Caco-2 (cell line): ENCODE results near the gene GHR. TPM values are rescaled to one million over a fixed set of nuclear protein-coding genes. Genes with fewer than 3 reads are reported as not detected.

Experiments used
- BruUV-seq: library from RNA; stranded (reverse); fragments of 400-500 nt; replicated peaks from 2 replicates; lab custom pipeline; 2021; lab: Mats Ljungman, UMichigan
- CTCF ChIA-PET: fragments of 300-600 bp; sonication (Branson Sonifier 250); formaldehyde crosslinking; loops from one replicate; lab custom pipeline; 2022; ENCODE audit warnings: antibody characterized with exemption; lab: Charles Lee
- POLR2A ChIA-PET: fragments of 300-600 bp; sonication (Branson Sonifier 250); formaldehyde crosslinking; loops from one replicate; lab custom pipeline; 2022; ENCODE audit warnings: antibody characterized with exemption; lab: Charles Lee
- DNase-seq, 2 experiments: peaks; one replicate each; pipeline versions ENCODE4 v3.0.0 to v3.0.0-alpha.2; 2020 to 2022
- H3K27me3 ChIP-seq: replicated peaks from 2 replicates; pipeline ENCODE4 v1.6.0; 2011; ENCODE audit warnings: low read length; ENCODE audit not compliant: control insufficient read depth, insufficient read depth
- H3K36me3 ChIP-seq: 2 replicates; pipeline ENCODE4 v1.5.1; 2011; ENCODE audit warnings: low read length; ENCODE audit not compliant: control insufficient read depth, insufficient read depth
- H3K4me1 ChIP-seq: fragments of 250-450 bp; sonication (Bioruptor Pico); 2 replicates; pipeline ENCODE4 v1.5.1; 2020; ENCODE audit warnings: mild to moderate bottlenecking
- H3K4me3 ChIP-seq: 2 replicates; pipeline ENCODE4 v1.5.1; 2011; ENCODE audit warnings: low read depth, mild to moderate bottlenecking, control low read depth, low read length
- H3K9me3 ChIP-seq: fragments of 250-450 bp; sonication (Bioruptor Pico); 2 replicates; pipeline ENCODE4 v1.5.1; 2020; ENCODE audit warnings: mild to moderate bottlenecking, moderate library complexity
- H3K27ac Mint-ChIP-seq: one replicate; pipeline ENCODE4 v1.8.0; 2022; ENCODE audit warnings: mixed read lengths; ENCODE audit not compliant: unreplicated experiment
- H3K27me3 Mint-ChIP-seq: one replicate; pipeline ENCODE4 v1.8.0; 2022; ENCODE audit warnings: mixed read lengths; ENCODE audit not compliant: insufficient read depth, unreplicated experiment
- H3K36me3 Mint-ChIP-seq: one replicate; pipeline ENCODE4 v1.8.0; 2022; ENCODE audit warnings: mild to moderate bottlenecking, mixed read lengths; ENCODE audit not compliant: insufficient read depth, unreplicated experiment
- H3K4me1 Mint-ChIP-seq: one replicate; pipeline ENCODE4 v1.8.0; 2022; ENCODE audit warnings: low read depth, mixed read lengths; ENCODE audit not compliant: unreplicated experiment
- H3K4me3 Mint-ChIP-seq: one replicate; pipeline ENCODE4 v1.8.0; 2022; ENCODE audit warnings: mild to moderate bottlenecking, moderate library complexity, mixed read lengths; ENCODE audit not compliant: unreplicated experiment
- H3K9me3 Mint-ChIP-seq: one replicate; pipeline ENCODE4 v1.8.0; 2022; ENCODE audit warnings: mixed read lengths; ENCODE audit not compliant: unreplicated experiment
- intact Hi-C: fragments of 100-400 bp; cut with micrococcal nuclease; formaldehyde crosslinking; loops from one replicate; pipeline ENCODE4 v1.10.0; 2022; ENCODE audit not compliant: unreplicated experiment
- total RNA-seq: library from RNA; stranded (reverse); gene quantifications from 2 replicates; pipeline ENCODE4 v1.2.3, GENCODE V29; 2022
- TF ChIP-seq, protein P1 (sequence below), 2 experiments: fragments of 200-600 bp in 1 of 2; IDR thresholded peaks; 1 replicate in 1 of 2; 2 replicates in 1 of 2; pipeline versions ENCODE4 v1.5.1 to v1.8.0; 2011 to 2022; ENCODE audit warnings: antibody characterized with exemption in 1 of 2, control low read depth in 1 of 2, inconsistent platforms in 1 of 2, low read depth in 1 of 2, low read length in 1 of 2, mild to moderate bottlenecking in 1 of 2, moderate library complexity in 1 of 2; ENCODE audit not compliant: insufficient read depth in 1 of 2, severe bottlenecking in 1 of 2, unreplicated experiment in 1 of 2

GHR gene
- total RNA-seq, 1 experiment from 2014 or later = 0.54 TPM

DNA sequence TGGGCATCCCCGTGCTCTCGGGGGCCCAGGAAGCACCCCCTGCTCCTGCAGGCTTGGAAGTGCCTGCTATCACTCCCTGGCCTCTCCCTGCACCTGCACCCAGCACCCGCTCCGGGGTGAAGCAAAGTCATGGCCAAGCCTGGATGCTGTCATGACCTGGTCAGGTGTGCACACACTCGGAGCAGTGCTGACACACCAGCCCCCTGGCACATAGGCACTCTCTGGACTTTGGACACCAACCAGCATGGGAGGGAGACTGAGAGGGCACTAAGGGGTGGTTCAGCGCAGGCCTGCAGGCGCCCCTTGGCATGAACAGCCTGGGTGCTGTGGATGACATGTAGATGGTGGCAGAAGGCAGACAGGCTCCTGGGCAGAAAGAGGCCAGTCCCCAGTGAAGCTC, 158.6 kb downstream of the GHR start:
- Mint-ChIP-seq H3K27me3 (peaks cover 3% of the 10 kb centered on the region), H3K9me3 (no peaks in the 10 kb centered on the region), H3K4me3 (no peak overlapping the region), H3K27ac (no peak overlapping the region), H3K4me1 (no peaks in the 10 kb centered on the region), H3K36me3 (peaks cover 6% of the 10 kb centered on the region)
- Histone ChIP-seq H3K4me1 (no peaks in the 10 kb centered on the region), H3K9me3 (peaks cover 5% of the 10 kb centered on the region; the same call in 1 of the 2 replicates), H3K4me3 (no peak overlapping the region), H3K36me3 (no peaks in the 10 kb centered on the region), H3K27me3 (no peaks in the 10 kb centered on the region; the same call in 1 of the 2 replicates)
- DNase-seq = no peak
- TF ChIP-seq, protein P1, sequence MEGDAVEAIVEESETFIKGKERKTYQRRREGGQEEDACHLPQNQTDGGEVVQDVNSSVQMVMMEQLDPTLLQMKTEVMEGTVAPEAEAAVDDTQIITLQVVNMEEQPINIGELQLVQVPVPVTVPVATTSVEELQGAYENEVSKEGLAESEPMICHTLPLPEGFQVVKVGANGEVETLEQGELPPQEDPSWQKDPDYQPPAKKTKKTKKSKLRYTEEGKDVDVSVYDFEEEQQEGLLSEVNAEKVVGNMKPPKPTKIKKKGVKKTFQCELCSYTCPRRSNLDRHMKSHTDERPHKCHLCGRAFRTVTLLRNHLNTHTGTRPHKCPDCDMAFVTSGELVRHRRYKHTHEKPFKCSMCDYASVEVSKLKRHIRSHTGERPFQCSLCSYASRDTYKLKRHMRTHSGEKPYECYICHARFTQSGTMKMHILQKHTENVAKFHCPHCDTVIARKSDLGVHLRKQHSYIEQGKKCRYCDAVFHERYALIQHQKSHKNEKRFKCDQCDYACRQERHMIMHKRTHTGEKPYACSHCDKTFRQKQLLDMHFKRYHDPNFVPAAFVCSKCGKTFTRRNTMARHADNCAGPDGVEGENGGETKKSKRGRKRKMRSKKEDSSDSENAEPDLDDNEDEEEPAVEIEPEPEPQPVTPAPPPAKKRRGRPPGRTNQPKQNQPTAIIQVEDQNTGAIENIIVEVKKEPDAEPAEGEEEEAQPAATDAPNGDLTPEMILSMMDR (IDR thresholded peaks at IDR 0.05; ENCODE audit: insufficient read depth in 1 of 2, low read depth in 1 of 2, low read length in 1 of 2, severe bottlenecking in 1 of 2, unreplicated experiment in 1 of 2) = no peak
- ChIA-PET POLR2A (no interaction called here), CTCF (interaction anchor here (3.1 kb wide), 1 partner anchor 159 kb away, joined by 30 read pairs; the partner anchor contains the start of gene GHR)
- no TSS peak for BruUV-seq
- intact Hi-C loops = loop anchor here (2.0 kb wide), 1 partner anchor 185 kb away; no protein-coding TSS in a partner anchor

DNA sequence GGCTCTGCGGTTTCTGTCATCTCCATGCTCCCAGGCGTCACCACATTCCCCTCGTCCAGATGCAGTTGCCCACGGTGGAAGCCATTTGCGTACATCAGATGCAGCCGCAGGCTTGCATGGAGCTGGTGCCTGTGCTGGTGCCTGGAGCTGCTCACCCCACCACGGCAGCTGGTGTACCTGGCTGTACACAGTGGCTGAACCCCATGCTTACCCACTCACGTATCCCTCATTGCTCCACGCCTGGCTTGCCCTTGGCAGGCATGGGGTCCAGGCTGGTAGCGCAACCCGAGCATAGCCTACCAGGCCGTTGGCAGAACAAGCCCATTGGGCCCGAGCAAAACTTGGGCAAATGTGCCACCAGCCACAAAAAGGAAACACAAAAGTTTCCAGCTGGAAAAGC, 159.5 kb downstream of the GHR start:
- intact Hi-C loops = loop anchor here (1.0 to 2.0 kb wide), 5 partner anchors 68 to 726 kb away; partner anchors contain the start of gene GHR
- Histone ChIP-seq H3K4me1 (no peaks in the 10 kb centered on the region), H3K4me3 (no peak overlapping the region), H3K27me3 (no peaks in the 10 kb centered on the region), H3K9me3 (peaks cover 5% of the 10 kb centered on the region; the same call in 1 of the 2 replicates), H3K36me3 (no peaks in the 10 kb centered on the region)
- ChIA-PET POLR2A (no interaction called here), CTCF (interaction anchor here (1.0 to 3.1 kb wide), 6 partner anchors 68 to 522 kb away, joined by 3 to 30 read pairs (median 6); partner anchors contain the start of gene GHR)
- no TSS peak for BruUV-seq
- no peak for DNase-seq
- Mint-ChIP-seq H3K27me3 (peaks cover 3% of the 10 kb centered on the region), H3K36me3 (peaks cover 6% of the 10 kb centered on the region), H3K9me3 (no peaks in the 10 kb centered on the region), H3K27ac (no peak overlapping the region), H3K4me3 (no peak overlapping the region), H3K4me1 (no peaks in the 10 kb centered on the region)
- TF ChIP-seq, protein P1 (IDR thresholded peaks at IDR 0.05; ENCODE audit: insufficient read depth in 1 of 2, low read depth in 1 of 2, low read length in 1 of 2, severe bottlenecking in 1 of 2, unreplicated experiment in 1 of 2) = no peak

DNA sequence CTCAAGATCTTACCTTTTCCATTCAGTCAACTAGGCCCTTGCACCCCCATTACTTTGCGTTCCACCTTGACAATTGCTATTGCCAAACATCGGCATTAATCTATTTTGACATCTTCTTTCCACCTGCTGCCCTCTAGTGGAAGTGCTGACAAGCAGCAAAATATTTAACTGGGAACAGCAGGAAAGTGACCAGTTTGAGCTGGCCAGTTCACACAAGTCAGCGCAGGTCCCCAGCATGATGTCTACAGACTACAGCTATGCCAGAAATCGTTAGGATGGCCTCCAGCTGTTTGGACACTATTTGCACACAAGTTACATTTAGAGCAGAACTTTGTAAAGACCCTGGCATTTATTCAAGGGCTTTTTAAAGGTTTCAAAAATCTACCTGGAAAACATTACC, 160.1 kb downstream of the GHR start:
- H3K4me3 ChIP-seq = no peak overlapping the region
- H3K36me3 ChIP-seq = no peaks in the 10 kb centered on the region
- H3K9me3 Mint-ChIP-seq = no peaks in the 10 kb centered on the region
- no peaks in the 10 kb centered on the region for H3K27me3 ChIP-seq
- intact Hi-C loops = loop anchor here (1.0 to 2.0 kb wide), 5 partner anchors 69 to 727 kb away; partner anchors contain the start of gene GHR
- no peaks in the 10 kb centered on the region for H3K4me1 ChIP-seq
- peaks cover 3% of the 10 kb centered on the region for H3K27me3 Mint-ChIP-seq
- TF ChIP-seq, protein P1 (IDR thresholded peaks at IDR 0.05; ENCODE audit: insufficient read depth in 1 of 2, low read depth in 1 of 2, low read length in 1 of 2, severe bottlenecking in 1 of 2, unreplicated experiment in 1 of 2) = peak; percentile 69 to 72
- POLR2A ChIA-PET = no interaction called here
- no peak overlapping the region for H3K4me3 Mint-ChIP-seq
- no peak overlapping the region for H3K27ac Mint-ChIP-seq
- BruUV-seq = no TSS peak
- peaks cover 5% of the 10 kb centered on the region; the same call in 1 of the 2 replicates for H3K9me3 ChIP-seq
- peak; percentile 54 to 66 for DNase-seq
- H3K4me1 Mint-ChIP-seq = no peaks in the 10 kb centered on the region
- CTCF ChIA-PET = interaction anchor here (0.6 to 3.1 kb wide), 11 partner anchors 8 to 727 kb away, joined by 3 to 30 read pairs (median 4); partner anchors contain the start of gene GHR
- H3K36me3 Mint-ChIP-seq = peaks cover 6% of the 10 kb centered on the region
